HL-60 (cell line): Measurements from ENCODE around the gene NAGLU.
A peak's percentile ranks its signal among the peaks of the same experiment; 100 is the strongest.

Experiments used
- DNase-seq, 2 experiments: peaks; one replicate each; pipeline ENCODE4 v3.0.0-alpha.2; 2010 to 2020; ENCODE audit warnings: low read depth in 1 of 2, low spot score in 1 of 2
- H3K27ac ChIP-seq: fragments of 250-450 bp; sonication (Bioruptor Pico); replicated peaks from 2 replicates; pipeline ENCODE4 v1.5.1; 2020; ENCODE audit warnings: mild to moderate bottlenecking, moderate library complexity
- H3K27me3 ChIP-seq: fragments of 250-450 bp; sonication (Bioruptor Pico); 2 replicates; pipeline ENCODE4 v1.5.1; 2021; ENCODE audit warnings: mild to moderate bottlenecking, moderate library complexity; ENCODE audit not compliant: insufficient read depth, poor library complexity, severe bottlenecking
- H3K4me3 ChIP-seq: replicated peaks from 2 replicates; pipeline ENCODE4 v1.5.1; 2011; ENCODE audit warnings: mild to moderate bottlenecking, control low read depth, low read length; ENCODE audit not compliant: insufficient read depth
- CTCF ChIP-seq: IDR thresholded peaks from one replicate; pipeline ENCODE4 v1.5.1; 2011; ENCODE audit warnings: low read length, control low read depth, inconsistent platforms; ENCODE audit not compliant: insufficient read depth
- GABPA ChIP-seq: IDR thresholded peaks from 2 replicates; pipeline ENCODE4 v1.6.1; 2012; ENCODE audit warnings: low read depth
- POLR2AphosphoS5 ChIP-seq: IDR thresholded peaks from 2 replicates; pipeline ENCODE4 v1.6.1; 2012; ENCODE audit warnings: low read depth
- SPI1 ChIP-seq: IDR thresholded peaks from 2 replicates; pipeline ENCODE4 v1.6.1; 2012; ENCODE audit warnings: low read depth, mild to moderate bottlenecking, borderline replicate concordance
- microRNA-seq: library from miRNA; unstranded; fragments of <30 nt; microRNA quantifications from one replicate; pipeline ENCODE4, GENCODE V29; 2018
- TF ChIP-seq, protein P1 (sequence below): IDR thresholded peaks from 2 replicates; pipeline ENCODE4 v1.6.1; 2012; ENCODE audit warnings: low read depth; ENCODE audit not compliant: insufficient replicate concordance

The NAGLU gene

GRCh38 chr17:42591411-42591810 is 55.4 kb downstream of the NAGLU start:
- H3K27ac ChIP-seq: no peak overlapping the region
- DNase-seq: no peak
- H3K4me3 ChIP-seq: no peak overlapping the region
- no peak for TF ChIP-seq GABPA
- TF ChIP-seq SPI1: no peak
- no peak for TF ChIP-seq CTCF
- TF ChIP-seq, protein P1, sequence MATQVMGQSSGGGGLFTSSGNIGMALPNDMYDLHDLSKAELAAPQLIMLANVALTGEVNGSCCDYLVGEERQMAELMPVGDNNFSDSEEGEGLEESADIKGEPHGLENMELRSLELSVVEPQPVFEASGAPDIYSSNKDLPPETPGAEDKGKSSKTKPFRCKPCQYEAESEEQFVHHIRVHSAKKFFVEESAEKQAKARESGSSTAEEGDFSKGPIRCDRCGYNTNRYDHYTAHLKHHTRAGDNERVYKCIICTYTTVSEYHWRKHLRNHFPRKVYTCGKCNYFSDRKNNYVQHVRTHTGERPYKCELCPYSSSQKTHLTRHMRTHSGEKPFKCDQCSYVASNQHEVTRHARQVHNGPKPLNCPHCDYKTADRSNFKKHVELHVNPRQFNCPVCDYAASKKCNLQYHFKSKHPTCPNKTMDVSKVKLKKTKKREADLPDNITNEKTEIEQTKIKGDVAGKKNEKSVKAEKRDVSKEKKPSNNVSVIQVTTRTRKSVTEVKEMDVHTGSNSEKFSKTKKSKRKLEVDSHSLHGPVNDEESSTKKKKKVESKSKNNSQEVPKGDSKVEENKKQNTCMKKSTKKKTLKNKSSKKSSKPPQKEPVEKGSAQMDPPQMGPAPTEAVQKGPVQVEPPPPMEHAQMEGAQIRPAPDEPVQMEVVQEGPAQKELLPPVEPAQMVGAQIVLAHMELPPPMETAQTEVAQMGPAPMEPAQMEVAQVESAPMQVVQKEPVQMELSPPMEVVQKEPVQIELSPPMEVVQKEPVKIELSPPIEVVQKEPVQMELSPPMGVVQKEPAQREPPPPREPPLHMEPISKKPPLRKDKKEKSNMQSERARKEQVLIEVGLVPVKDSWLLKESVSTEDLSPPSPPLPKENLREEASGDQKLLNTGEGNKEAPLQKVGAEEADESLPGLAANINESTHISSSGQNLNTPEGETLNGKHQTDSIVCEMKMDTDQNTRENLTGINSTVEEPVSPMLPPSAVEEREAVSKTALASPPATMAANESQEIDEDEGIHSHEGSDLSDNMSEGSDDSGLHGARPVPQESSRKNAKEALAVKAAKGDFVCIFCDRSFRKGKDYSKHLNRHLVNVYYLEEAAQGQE: no peak
- no peak for TF ChIP-seq POLR2AphosphoS5
- H3K27me3 ChIP-seq: no peaks in the 10 kb centered on the region

Small RNA genes within 50 kb of the gene (microRNA-seq; reads per million reads assigned to microRNA genes)
- gene MIR5010 (17.2 reads per million, percentile 44 among the genes with 10 or more reads in this experiment), gene MIR548AT (3.3 reads per million, percentile 4 among the genes with 10 or more reads in this experiment)
